GM19397 (cell line): ENCODE measurements around the gene STOM.
"Not testable (repeated sequence)": the region's sequence is repeated elsewhere in the genome, so short reads cannot be mapped to it uniquely, and the experiment has no call there.

Source experiments
- ATAC-seq: cut with Tn5 transposase; IDR thresholded peaks from one replicate; pipeline ENCODE4 v1.9.1; 2021; ENCODE audit warnings: mild to moderate bottlenecking, moderate library complexity; ENCODE audit not compliant: unreplicated experiment

STOM gene

GRCh38 chr9:121369595-121370265 lies at the start of gene STOM:
Gene STOM (minus strand): TSS chr9:121370250. CDS start chr9:121370187, 63 bp downstream.
- peak; percentile 54 for ATAC-seq

- no peak for ATAC-seq
These were observed 41.9 kb upstream of the STOM start for GRCh38 chr9:121411993-121412392.

GRCh38 chr9:121405899-121406298 lies 35.8 kb upstream of the STOM start:
- no peak for ATAC-seq

GRCh38 chr9:121404906-121405305 lies 34.9 kb upstream of the STOM start:
- no peak for ATAC-seq

GRCh38 chr9:121399883-121400607 lies 30.0 kb upstream of the STOM start:
- no peak for ATAC-seq

- ATAC-seq, result no peak
These were observed 29.3 kb upstream of the STOM start for GRCh38 chr9:121399126-121399882.

- no peak for ATAC-seq
These were observed 28.3 kb upstream of the STOM start for GRCh38 chr9:121398374-121398773.

GRCh38 chr9:121397277-121397676 lies 27.2 kb upstream of the STOM start:
- ATAC-seq, result not testable (repeated sequence)

- ATAC-seq, result no peak
These were observed 25.5 kb upstream of the STOM start for GRCh38 chr9:121395558-121395957.

GRCh38 chr9:121394292-121394691 lies 24.2 kb upstream of the STOM start:
- ATAC-seq, result no peak

GRCh38 chr9:121393318-121393717 lies 23.3 kb upstream of the STOM start:
- no peak for ATAC-seq

GRCh38 chr9:121390372-121390771 lies 20.3 kb upstream of the STOM start:
- no peak for ATAC-seq

- no peak for ATAC-seq
These were observed 18.3 kb upstream of the STOM start for GRCh38 chr9:121388140-121388905.

- no peak for ATAC-seq
These were observed 16.6 kb upstream of the STOM start for GRCh38 chr9:121386442-121387175.

- no peak for ATAC-seq
These were observed 13.7 kb upstream of the STOM start for GRCh38 chr9:121383715-121384114.

- no peak for ATAC-seq
These were observed 10.8 kb upstream of the STOM start for GRCh38 chr9:121380846-121381245.

- ATAC-seq, result no peak
These were observed 6.3 kb upstream of the STOM start for GRCh38 chr9:121376214-121376830.

- ATAC-seq, result no peak
These were observed 3.1 kb upstream of the STOM start for GRCh38 chr9:121373011-121373729.
